Measurements from ENCODE around the gene JMJD7. TPM values are rescaled to one million over a fixed set of nuclear protein-coding genes. Genes with fewer than 3 reads are reported as not detected.

The JMJD7 gene
- total RNA-seq, 2 experiments from 2014 or later, result 3.0 to 14.1 TPM

- peaks cover 46% of the 10 kb centered on the region for H3K4me1 ChIP-seq (ENCODE audit: insufficient read depth, low read length, poor library complexity, severe bottlenecking)
- H3K36me3 ChIP-seq (ENCODE audit: insufficient read depth, low read length), result peaks cover 4% of the 10 kb centered on the region; the same call in 1 of the 2 replicates
- H4K20me1 ChIP-seq (ENCODE audit: insufficient read depth, low read length), result no peaks in the 10 kb centered on the region
- no peak for DNase-seq (ENCODE audit: low spot score)
- peak overlapping the region; percentile 29; the same call in 1 of the 2 replicates for H3K4me2 ChIP-seq (ENCODE audit: low read length)
- no peaks in the 10 kb centered on the region for H3K9me2 ChIP-seq (ENCODE audit: insufficient read depth, low read length)
- no peak overlapping the region for H2AFZ ChIP-seq (ENCODE audit: low read length)
- H3K4me3 ChIP-seq (ENCODE audit: low read depth, low read length, poor library complexity, severe bottlenecking), result no peak overlapping the region
- TF ChIP-seq CTCF (conservative IDR thresholded peaks at IDR 0.05; ENCODE audit: low read length) (no peak), EZH2phosphoT487 (IDR thresholded peaks at IDR 0.05; ENCODE audit: borderline replicate concordance, low read depth, low read length) (no peak)
- 0 out of 2 replicates have a peak, but pooled peaks cover 4% of the 10 kb centered on the region for H3K79me2 ChIP-seq (ENCODE audit: insufficient read depth, low read depth, low read length)
- intact Hi-C loops (cut with micrococcal nuclease; ENCODE audit: unreplicated experiment), result no loop called here
- POLR2A ChIA-PET, result interaction anchor here (1.3 to 1.6 kb wide), 2 partner anchors 8 to 10 kb away, joined by 5 to 7 read pairs; no protein-coding TSS in a partner anchor
- BruUV-seq (replicated peaks), result no TSS peak
- H3K27ac ChIP-seq (ENCODE audit: low read depth, low read length, poor library complexity, severe bottlenecking), result no peak overlapping the region
- CTCF ChIA-PET (ENCODE audit: unreplicated experiment), result no interaction called here
- no peaks in the 10 kb centered on the region for H3K9me3 ChIP-seq (ENCODE audit: low read length)
Measured at GRCh38 chr15:41788262-41788661, 39.6 kb upstream of the JMJD7 start.

- H3K9me3 ChIP-seq (ENCODE audit: low read length), result no peaks in the 10 kb centered on the region
- intact Hi-C loops (cut with micrococcal nuclease; ENCODE audit: unreplicated experiment), result no loop called here
- DNase-seq (ENCODE audit: low spot score), result no peak
- no peak overlapping the region for H3K4me2 ChIP-seq (ENCODE audit: low read length)
- H3K79me2 ChIP-seq (ENCODE audit: insufficient read depth, low read depth, low read length), result 0 out of 2 replicates have a peak, but pooled peaks cover 4% of the 10 kb centered on the region
- ChIA-PET CTCF (ENCODE audit: unreplicated experiment) (no interaction called here), POLR2A (interaction anchor here (1.3 to 1.6 kb wide), 2 partner anchors 9 to 11 kb away, joined by 5 to 7 read pairs; no protein-coding TSS in a partner anchor)
- no TSS peak for BruUV-seq (replicated peaks)
- TF ChIP-seq CTCF (conservative IDR thresholded peaks at IDR 0.05; ENCODE audit: low read length) (no peak), EZH2phosphoT487 (IDR thresholded peaks at IDR 0.05; ENCODE audit: borderline replicate concordance, low read depth, low read length) (no peak)
- H4K20me1 ChIP-seq (ENCODE audit: insufficient read depth, low read length), result no peaks in the 10 kb centered on the region
- no peak overlapping the region for H3K27ac ChIP-seq (ENCODE audit: low read depth, low read length, poor library complexity, severe bottlenecking)
- no peaks in the 10 kb centered on the region for H3K9me2 ChIP-seq (ENCODE audit: insufficient read depth, low read length)
- H3K4me3 ChIP-seq (ENCODE audit: low read depth, low read length, poor library complexity, severe bottlenecking), result no peak overlapping the region
- H2AFZ ChIP-seq (ENCODE audit: low read length), result no peak overlapping the region
- H3K36me3 ChIP-seq (ENCODE audit: insufficient read depth, low read length), result no peaks in the 10 kb centered on the region; the same call in 1 of the 2 replicates
- peaks cover 50% of the 10 kb centered on the region for H3K4me1 ChIP-seq (ENCODE audit: insufficient read depth, low read length, poor library complexity, severe bottlenecking)
Measured at GRCh38 chr15:41789236-41789635, 38.7 kb upstream of the JMJD7 start.

- Histone ChIP-seq H3K9me2 (ENCODE audit: insufficient read depth, low read length) (no peaks in the 10 kb centered on the region), H3K36me3 (ENCODE audit: insufficient read depth, low read length) (no peaks in the 10 kb centered on the region), H3K4me2 (ENCODE audit: low read length) (no peak overlapping the region), H2AFZ (ENCODE audit: low read length) (no peak overlapping the region), H4K20me1 (ENCODE audit: insufficient read depth, low read length) (no peaks in the 10 kb centered on the region), H3K27ac (ENCODE audit: low read depth, low read length, poor library complexity, severe bottlenecking) (no peak overlapping the region), H3K4me1 (ENCODE audit: insufficient read depth, low read length, poor library complexity, severe bottlenecking) (peaks cover 54% of the 10 kb centered on the region), H3K4me3 (ENCODE audit: low read depth, low read length, poor library complexity, severe bottlenecking) (no peak overlapping the region), H3K9me3 (ENCODE audit: low read length) (no peaks in the 10 kb centered on the region), H3K79me2 (ENCODE audit: insufficient read depth, low read depth, low read length) (0 out of 2 replicates have a peak, but pooled peaks cover 4% of the 10 kb centered on the region)
- intact Hi-C loops (cut with micrococcal nuclease; ENCODE audit: unreplicated experiment), result no loop called here
- ChIA-PET CTCF (ENCODE audit: unreplicated experiment) (no interaction called here), POLR2A (interaction anchor here (1.0 to 1.6 kb wide), 3 partner anchors 9 to 20 kb away, joined by 4 to 7 read pairs (median 5); no protein-coding TSS in a partner anchor)
- TF ChIP-seq CTCF (conservative IDR thresholded peaks at IDR 0.05; ENCODE audit: low read length) (no peak), EZH2phosphoT487 (IDR thresholded peaks at IDR 0.05; ENCODE audit: borderline replicate concordance, low read depth, low read length) (no peak)
- DNase-seq (ENCODE audit: low spot score), result no peak
- no TSS peak for BruUV-seq (replicated peaks)
Measured at GRCh38 chr15:41789662-41790061, 38.2 kb upstream of the JMJD7 start.
